Fibroblast of lung (primary cell): ENCODE measurements around the gene AIFM3. TPM values are rescaled to one million over a fixed set of nuclear protein-coding genes. Genes with fewer than 3 reads are reported as not detected.

Experiments
- DNase-seq, 2 donors: peaks; one replicate each; pipeline versions ENCODE4 v3.0.0 to v3.0.0-alpha.2; 2010; ENCODE audit warnings: low read depth in 2 of 2
- H2AFZ ChIP-seq: 2 replicates; pipeline ENCODE4 v1.5.1; 2012; ENCODE audit warnings: low read length, control low read depth, inconsistent platforms
- H3K27ac ChIP-seq: 2 replicates; pipeline ENCODE4 v1.5.1; 2011; ENCODE audit warnings: low read length, control low read depth; ENCODE audit not compliant: insufficient read depth
- H3K27me3 ChIP-seq: 2 replicates; pipeline ENCODE4 v1.5.1; 2011; ENCODE audit warnings: mild to moderate bottlenecking, low read length; ENCODE audit not compliant: control insufficient read depth, insufficient read depth
- H3K36me3 ChIP-seq: 2 replicates; pipeline ENCODE4 v1.5.1; 2011; ENCODE audit warnings: low read length; ENCODE audit not compliant: control insufficient read depth, insufficient read depth
- H3K4me1 ChIP-seq: 2 replicates; pipeline ENCODE4 v1.5.1; 2011; ENCODE audit warnings: low read length; ENCODE audit not compliant: control insufficient read depth, insufficient read depth; ENCODE audit errors: extremely low read depth
- H3K4me2 ChIP-seq: 2 replicates; pipeline ENCODE4 v1.5.1; 2011; ENCODE audit warnings: low read length, control low read depth; ENCODE audit not compliant: insufficient read depth; ENCODE audit errors: extremely low read depth
- H3K4me3 ChIP-seq, 4 experiments: fragments of 200-600 bp in 1 of 4; sonication (generic) in 1 of 4; replicated peaks in 1 of 4; 2 replicates each; pipeline ENCODE4 v1.5.1; 2011 to 2016; ENCODE audit warnings: low read length in 4 of 4, low read depth in 3 of 4, mild to moderate bottlenecking in 3 of 4, control low read depth in 2 of 4, inconsistent platforms in 1 of 4, mixed read lengths in 1 of 4; ENCODE audit not compliant: insufficient read depth in 1 of 4; ENCODE audit errors: control extremely low read depth in 1 of 4
- H3K79me2 ChIP-seq: 2 replicates; pipeline ENCODE4 v1.5.1; 2012; ENCODE audit warnings: mild to moderate bottlenecking, low read length, inconsistent platforms; ENCODE audit not compliant: control insufficient read depth, insufficient read depth
- H3K9ac ChIP-seq: 2 replicates; pipeline ENCODE4 v1.5.1; 2011; ENCODE audit warnings: mild to moderate bottlenecking, low read length, control low read depth; ENCODE audit not compliant: insufficient read depth
- H3K9me3 ChIP-seq: 2 replicates; pipeline ENCODE4 v1.5.1; 2012; ENCODE audit warnings: low read depth, low read length; ENCODE audit not compliant: control insufficient read depth, insufficient read depth
- H4K20me1 ChIP-seq: 2 replicates; pipeline ENCODE4 v1.5.1; 2011; ENCODE audit warnings: low read length; ENCODE audit not compliant: control insufficient read depth, insufficient read depth; ENCODE audit errors: extremely low read depth
- EZH2 ChIP-seq: IDR thresholded peaks from 2 replicates; pipeline ENCODE4 v1.5.1; 2012; ENCODE audit warnings: low read length, control low read depth, mild to moderate bottlenecking; ENCODE audit errors: missing control alignments
- polyA plus RNA-seq, 2 donors: library from polyadenylated mRNA; depleted of rRNA in 1 of 2; stranded (reverse) in 1 of 2; unstranded in 1 of 2; fragments of >200 nt; gene quantifications; 2 replicates each; pipeline ENCODE4 v1.2.1, GENCODE V29; 2011 to 2012; ENCODE audit warnings: missing spikeins in 1 of 2
- total RNA-seq: library from RNA; depleted of rRNA; stranded (reverse); fragments of >200 nt; gene quantifications from 2 replicates; pipeline ENCODE4 v1.2.1, GENCODE V29; 2014
- TF ChIP-seq, protein P1 (sequence below), 2 donors: IDR thresholded peaks in 1 of 2; conservative IDR thresholded peaks in 1 of 2; 1 replicate in 1 of 2; 2 replicates in 1 of 2; pipeline ENCODE4 v1.5.1; 2011 to 2012; ENCODE audit warnings: low read length in 2 of 2, control low read depth in 1 of 2, inconsistent platforms in 1 of 2, low read depth in 1 of 2, mild to moderate bottlenecking in 1 of 2

AIFM3 gene
- total and polyA plus RNA-seq, 2 donors (not counting 1 experiment from before 2014, with no cell fraction given) = 0.15 to 2.0 TPM

DNA sequence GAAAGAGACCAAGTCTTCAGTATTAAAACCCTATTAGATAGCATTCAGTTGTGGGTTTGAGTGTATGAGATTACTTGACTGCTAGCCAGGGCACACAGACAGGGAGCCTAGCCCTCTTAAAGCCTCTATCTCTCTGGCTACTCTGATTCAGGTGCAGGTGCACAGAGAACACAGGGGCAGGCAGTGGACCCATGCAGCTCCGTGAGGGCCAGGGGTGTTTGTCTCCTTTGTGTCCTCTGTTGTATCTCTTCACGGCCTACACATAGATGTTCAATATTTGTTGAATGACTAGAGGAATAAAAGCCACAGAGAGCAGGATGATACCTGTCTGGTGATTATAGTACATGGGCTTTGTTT is 21.5 kb upstream of the AIFM3 start:
- Histone ChIP-seq H3K36me3 (peaks cover 2% of the 10 kb centered on the region), H3K4me3 (no peak overlapping the region), H4K20me1 (peaks cover 2% of the 10 kb centered on the region), H3K4me2 (no peak overlapping the region), H2AFZ (no peak overlapping the region), H3K9me3 (no peaks in the 10 kb centered on the region), H3K79me2 (peaks cover 84% of the 10 kb centered on the region), H3K27ac (no peak overlapping the region), H3K4me1 (peaks cover 9% of the 10 kb centered on the region), H3K27me3 (no peaks in the 10 kb centered on the region), H3K9ac (no peak overlapping the region)
- TF ChIP-seq EZH2 = no peak
- TF ChIP-seq, protein P1, sequence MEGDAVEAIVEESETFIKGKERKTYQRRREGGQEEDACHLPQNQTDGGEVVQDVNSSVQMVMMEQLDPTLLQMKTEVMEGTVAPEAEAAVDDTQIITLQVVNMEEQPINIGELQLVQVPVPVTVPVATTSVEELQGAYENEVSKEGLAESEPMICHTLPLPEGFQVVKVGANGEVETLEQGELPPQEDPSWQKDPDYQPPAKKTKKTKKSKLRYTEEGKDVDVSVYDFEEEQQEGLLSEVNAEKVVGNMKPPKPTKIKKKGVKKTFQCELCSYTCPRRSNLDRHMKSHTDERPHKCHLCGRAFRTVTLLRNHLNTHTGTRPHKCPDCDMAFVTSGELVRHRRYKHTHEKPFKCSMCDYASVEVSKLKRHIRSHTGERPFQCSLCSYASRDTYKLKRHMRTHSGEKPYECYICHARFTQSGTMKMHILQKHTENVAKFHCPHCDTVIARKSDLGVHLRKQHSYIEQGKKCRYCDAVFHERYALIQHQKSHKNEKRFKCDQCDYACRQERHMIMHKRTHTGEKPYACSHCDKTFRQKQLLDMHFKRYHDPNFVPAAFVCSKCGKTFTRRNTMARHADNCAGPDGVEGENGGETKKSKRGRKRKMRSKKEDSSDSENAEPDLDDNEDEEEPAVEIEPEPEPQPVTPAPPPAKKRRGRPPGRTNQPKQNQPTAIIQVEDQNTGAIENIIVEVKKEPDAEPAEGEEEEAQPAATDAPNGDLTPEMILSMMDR (conservative IDR thresholded peaks at IDR 0.05 in 1 of 2, IDR thresholded peaks at IDR 0.05 in 1 of 2; ENCODE audit: low read depth in 1 of 2, low read length in 2 of 2) = no peak
- no peak for DNase-seq

DNA sequence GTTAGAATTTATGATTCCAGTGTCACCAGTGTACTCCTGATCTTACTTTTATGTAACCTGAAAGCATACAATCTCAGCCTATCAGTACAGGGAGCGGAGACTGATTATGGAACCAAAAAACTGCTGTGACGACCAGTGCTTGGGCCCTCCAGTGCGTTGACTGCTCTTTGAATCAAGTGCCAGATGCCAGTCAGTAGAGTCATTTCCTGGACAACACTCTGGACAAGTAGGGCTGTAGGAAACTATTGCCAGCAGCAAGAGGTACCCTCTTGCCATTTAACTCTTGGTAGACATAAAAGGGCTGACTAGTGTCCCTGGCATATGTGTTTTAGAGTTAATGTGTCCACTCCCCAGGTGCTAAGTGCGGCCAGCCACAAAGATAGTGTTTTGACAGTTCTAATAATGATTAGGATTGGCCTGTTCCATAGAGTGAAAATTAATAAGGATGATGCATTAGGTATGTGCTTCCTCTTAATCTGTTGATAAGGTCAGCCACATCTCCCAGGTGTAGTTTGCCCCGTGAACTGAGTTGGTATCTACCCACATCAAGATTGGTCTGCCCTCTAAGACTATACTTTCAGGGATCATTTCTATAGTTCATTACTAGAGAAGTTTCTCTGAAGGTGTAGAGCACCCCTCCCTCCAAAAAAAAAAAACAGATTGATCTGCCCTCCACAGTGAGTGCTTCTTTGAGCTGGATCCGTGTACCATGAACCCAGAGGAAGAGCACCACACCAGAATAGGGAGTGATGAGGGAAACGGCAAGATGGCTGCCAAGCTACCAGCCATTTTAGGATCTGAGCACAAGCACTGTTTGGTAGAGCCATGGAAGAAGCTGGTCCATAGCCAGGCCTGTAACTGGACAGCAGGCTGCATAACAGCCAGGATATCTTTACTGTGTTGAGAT is 20.7 kb upstream of the AIFM3 start:
- Histone ChIP-seq H3K79me2 (peaks cover 79% of the 10 kb centered on the region), H4K20me1 (no peaks in the 10 kb centered on the region)

DNA sequence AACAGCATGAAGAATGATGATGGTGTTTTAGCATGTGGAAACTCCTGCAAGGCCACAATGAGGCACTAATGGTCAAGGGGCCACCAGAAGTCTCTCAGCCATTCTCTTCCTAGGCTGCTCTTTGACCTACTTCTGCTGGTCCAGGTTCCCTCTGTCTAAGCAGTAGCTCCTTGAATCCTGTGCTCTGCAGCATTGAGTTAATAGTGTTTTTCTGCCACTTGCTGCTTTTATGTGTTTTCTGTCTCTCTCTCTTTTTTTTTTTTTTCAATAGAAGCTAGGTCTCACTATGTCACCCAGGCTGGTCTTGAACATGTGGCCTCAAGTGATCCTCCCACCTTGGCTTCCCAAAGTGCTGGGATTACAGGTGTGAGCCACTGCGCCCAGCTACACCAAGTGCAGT is 20.1 kb upstream of the AIFM3 start:
- H3K27ac ChIP-seq = no peak overlapping the region
- no peaks in the 10 kb centered on the region for H4K20me1 ChIP-seq
- H3K4me1 ChIP-seq = peaks cover 6% of the 10 kb centered on the region
- peaks cover 10% of the 10 kb centered on the region for H3K36me3 ChIP-seq
- no peak for DNase-seq
- no peaks in the 10 kb centered on the region for H3K27me3 ChIP-seq
- H3K79me2 ChIP-seq = peaks cover 76% of the 10 kb centered on the region
- H3K9me3 ChIP-seq = no peaks in the 10 kb centered on the region
- H3K4me2 ChIP-seq = no peak overlapping the region
- TF ChIP-seq EZH2 = no peak
- TF ChIP-seq, protein P1 (conservative IDR thresholded peaks at IDR 0.05 in 1 of 2, IDR thresholded peaks at IDR 0.05 in 1 of 2; ENCODE audit: low read depth in 1 of 2, low read length in 2 of 2) = no peak
- no peak overlapping the region for H3K4me3 ChIP-seq
- no peak overlapping the region for H3K9ac ChIP-seq
- H2AFZ ChIP-seq = no peak overlapping the region

More for the DNA sequence above, 20.7 kb upstream of the AIFM3 start:
- TF ChIP-seq, protein P1 (conservative IDR thresholded peaks at IDR 0.05 in 1 of 2, IDR thresholded peaks at IDR 0.05 in 1 of 2; ENCODE audit: low read depth in 1 of 2, low read length in 2 of 2) = no peak
- TF ChIP-seq EZH2 = no peak
- Histone ChIP-seq H3K9me3 (no peaks in the 10 kb centered on the region), H3K27ac (no peak overlapping the region), H2AFZ (no peak overlapping the region), H3K4me3 (no peak overlapping the region), H3K27me3 (no peaks in the 10 kb centered on the region), H3K4me2 (no peak overlapping the region), H3K36me3 (peaks cover 8% of the 10 kb centered on the region), H3K9ac (no peak overlapping the region), H3K4me1 (peaks cover 6% of the 10 kb centered on the region)
- DNase-seq = peak in 1 of 2 donors; percentile 61
